Spleen (tissue), 11 donors: ENCODE data around the gene SLC39A11. TPM values are rescaled to one million over a fixed set of nuclear protein-coding genes. Genes with fewer than 3 reads are reported as not detected.

Experiments used
- DNase-seq: peaks from one replicate; pipeline ENCODE4 v3.0.0-alpha.2; 2020
- H3K27ac ChIP-seq, 8 donors: fragments of 200-600 bp; sonication (generic) in 7 of 8; 1 replicate in 4 of 8; 2 replicates in 4 of 8; pipeline versions ENCODE4 v1.5.0 to v1.8.0; 2016 to 2021; ENCODE audit warnings: inconsistent platforms in 4 of 8, mild to moderate bottlenecking in 4 of 8, moderate library complexity in 1 of 8
- H3K27me3 ChIP-seq, 7 donors: fragments of 200-600 bp; sonication (generic) in 6 of 7; replicated peaks in 1 of 7; 1 replicate in 4 of 7; 2 replicates in 3 of 7; pipeline versions ENCODE4 v1.5.0 to v1.8.0; 2016 to 2021; ENCODE audit warnings: inconsistent platforms in 3 of 7, mild to moderate bottlenecking in 1 of 7
- H3K36me3 ChIP-seq, 6 donors: fragments of 200-600 bp; sonication (generic) in 5 of 6; 1 replicate in 4 of 6; 2 replicates in 2 of 6; pipeline versions ENCODE4 v1.5.0 to v1.8.0; 2016 to 2021; ENCODE audit warnings: inconsistent platforms in 2 of 6
- H3K4me1 ChIP-seq, 6 donors: fragments of 200-600 bp; sonication (generic) in 5 of 6; 1 replicate in 3 of 6; 2 replicates in 3 of 6; pipeline versions ENCODE4 v1.5.0 to v1.8.0; 2016 to 2021; ENCODE audit warnings: inconsistent platforms in 3 of 6
- H3K4me3 ChIP-seq, 8 donors: fragments of 200-600 bp; sonication (generic) in 7 of 8; 1 replicate in 4 of 8; 2 replicates in 4 of 8; pipeline versions ENCODE4 v1.5.0 to v1.8.0; 2016 to 2021; ENCODE audit warnings: inconsistent platforms in 4 of 8, mild to moderate bottlenecking in 4 of 8, moderate library complexity in 2 of 8
- H3K9me3 ChIP-seq, 8 donors: fragments of 200-600 bp; sonication (generic) in 7 of 8; 1 replicate in 4 of 8; 2 replicates in 4 of 8; pipeline versions ENCODE4 v1.5.0 to v1.8.0; 2016 to 2021; ENCODE audit warnings: inconsistent platforms in 4 of 8
- CTCF ChIP-seq, 11 experiments: fragments of 200-600 bp in 7 of 11; fragments of 450-650 bp in 4 of 11; sonication (generic) in 4 of 11; IDR thresholded peaks in 8 of 11; conservative IDR thresholded peaks in 3 of 11; 1 replicate in 7 of 11; 2 replicates in 4 of 11; pipeline versions ENCODE4 v1.4.0 to v1.8.0; 2016 to 2021; ENCODE audit warnings: antibody characterized with exemption in 11 of 11, inconsistent platforms in 4 of 11, mild to moderate bottlenecking in 1 of 11
- POLR2A ChIP-seq, 3 donors: fragments of 450-650 bp; IDR thresholded peaks; one replicate each; pipeline ENCODE4 v1.5.1; 2017; ENCODE audit warnings: antibody characterized with exemption in 3 of 3, mild to moderate bottlenecking in 1 of 3
- POLR2AphosphoS5 ChIP-seq, 3 donors: sonication (generic); formaldehyde crosslinking; IDR thresholded peaks; one replicate each; pipeline ENCODE4 v1.5.1; 2017; ENCODE audit warnings: antibody characterized with exemption in 3 of 3
- WGBS, 5 donors: extraction: QIAGEN DNeasy Blood & Tissue Kit in 3 of 5; methylation state at CpG; one replicate each; pipeline versions ENCODE4 v1.1.5 to v1.1.7; 2013 to 2018; 5-methylcytosine and 5-hydroxymethylcytosine counted together
- intact Hi-C: fragments of 100-400 bp; cut with DNase I; formaldehyde crosslinking; loops from one replicate; pipeline ENCODE4 v1.15.0; 2023; ENCODE audit warnings: low total_unique reads
- polyA plus RNA-seq, 3 donors: library from polyadenylated mRNA; stranded (reverse); fragments of 200-250 nt; gene quantifications; one replicate each; pipeline ENCODE4 v1.2.1, GENCODE V29; 2013
- total RNA-seq, 7 donors: library from RNA; depleted of rRNA in 3 of 7; stranded (reverse); fragments of >200 nt in 3 of 7; fragmentation: NEBNext Ultra II Directional in 4 of 7; extraction: Animal tissue kit (Norgen Biotek cat#: 25700) in 4 of 7; gene quantifications; one replicate each; pipeline versions ENCODE4 v1.1.0 to v1.2.1, GENCODE V29; 2016 to 2021
- donor health status: healthy with polysubstance abuse.
- donor health status: DM: no; HTN: no; CAD: no; lungs with moderate emphysema.
- donor health status: DM: no; HTN: no; CAD: no.
- donor health status: Bipolar disorder and iron deficiency.
- donor health status: healthy.
- donor health status: DM: no; HTN: no; CAD: no.
- donor health status: DM: yes; HTN: yes; CAD: no.

SLC39A11 gene
- total and polyA plus RNA-seq, 10 donors: 4.1 to 45.2 (median 27.8) TPM

- peaks cover 0 to 48% (median 36%) of the 10 kb centered on the region in 8 donors for H3K9me3 ChIP-seq
- WGBS, 5 donors: 83 to 90% (median 86%) methylated on average over 8 of the region's 8 CpGs
- peaks cover 0 to 70% (median 0%) of the 10 kb centered on the region in 6 donors for H3K36me3 ChIP-seq
- H3K27me3 ChIP-seq: no peaks in the 10 kb centered on the region
- no peaks in the 10 kb centered on the region for H3K4me1 ChIP-seq
- intact Hi-C loops: no loop called here
- no peak overlapping the region for H3K4me3 ChIP-seq
- DNase-seq: no peak
- H3K27ac ChIP-seq: no peak overlapping the region
- TF ChIP-seq CTCF (IDR thresholded peaks at IDR 0.05 in 8 of 11, conservative IDR thresholded peaks at IDR 0.05 in 3 of 11) (no peak), POLR2A (IDR thresholded peaks at IDR 0.05) (no peak), POLR2AphosphoS5 (IDR thresholded peaks at IDR 0.05) (no peak)
Measured at GRCh38 chr17:72802726-72803125, 289.8 kb downstream of the SLC39A11 start.

- intact Hi-C loops: no loop called here
Measured at GRCh38 chr17:72797142-72797541, 295.3 kb downstream of the SLC39A11 start.

GRCh38 chr17:72795941-72796340, 296.5 kb downstream of the SLC39A11 start:
- WGBS, 5 donors: 89 to 96% (median 91%) methylated on average over 5 of the region's 5 CpGs
- intact Hi-C loops: no loop called here
- TF ChIP-seq POLR2A (IDR thresholded peaks at IDR 0.05) (no peak), POLR2AphosphoS5 (IDR thresholded peaks at IDR 0.05) (no peak), CTCF (IDR thresholded peaks at IDR 0.05 in 8 of 11, conservative IDR thresholded peaks at IDR 0.05 in 3 of 11) (no peak)

More at GRCh38 chr17:72797142-72797541, 295.3 kb downstream of the SLC39A11 start:
- peaks cover 0 to 91% (median 6%) of the 10 kb centered on the region in 6 donors for H3K36me3 ChIP-seq
- no peak overlapping the region for H3K4me3 ChIP-seq
- 68 to 100% (median 92%) methylated on average over 2 of the region's 2 CpGs for WGBS, 5 donors
- H3K4me1 ChIP-seq: no peaks in the 10 kb centered on the region
- DNase-seq: no peak
- no peak overlapping the region for H3K27ac ChIP-seq
- H3K9me3 ChIP-seq: peaks cover 5 to 99% (median 74%) of the 10 kb centered on the region in 8 donors
- H3K27me3 ChIP-seq: no peaks in the 10 kb centered on the region
- no peak for TF ChIP-seq CTCF (IDR thresholded peaks at IDR 0.05 in 8 of 11, conservative IDR thresholded peaks at IDR 0.05 in 3 of 11)
- no peak for TF ChIP-seq POLR2A (IDR thresholded peaks at IDR 0.05)
- TF ChIP-seq POLR2AphosphoS5 (IDR thresholded peaks at IDR 0.05): no peak

GRCh38 chr17:72794152-72794551, 298.3 kb downstream of the SLC39A11 start:
- H3K36me3 ChIP-seq: peaks cover 0 to 93% (median 7%) of the 10 kb centered on the region in 6 donors
- H3K27me3 ChIP-seq: no peaks in the 10 kb centered on the region
- WGBS, 5 donors: 90 to 98% (median 90%) methylated on average over 5 of the region's 5 CpGs
- no peak overlapping the region for H3K4me3 ChIP-seq
- DNase-seq: no peak
- no peak overlapping the region for H3K27ac ChIP-seq
- no peak for TF ChIP-seq POLR2AphosphoS5 (IDR thresholded peaks at IDR 0.05)
- TF ChIP-seq CTCF (IDR thresholded peaks at IDR 0.05 in 8 of 11, conservative IDR thresholded peaks at IDR 0.05 in 3 of 11): no peak
- no peak for TF ChIP-seq POLR2A (IDR thresholded peaks at IDR 0.05)
- intact Hi-C loops: no loop called here
- H3K4me1 ChIP-seq: no peaks in the 10 kb centered on the region
- peaks cover 5 to 81% (median 57%) of the 10 kb centered on the region in 8 donors for H3K9me3 ChIP-seq

More at GRCh38 chr17:72795941-72796340, 296.5 kb downstream of the SLC39A11 start:
- peaks cover 5 to 99% (median 75%) of the 10 kb centered on the region in 8 donors for H3K9me3 ChIP-seq
- no peaks in the 10 kb centered on the region for H3K4me1 ChIP-seq
- no peak for DNase-seq
- H3K27me3 ChIP-seq: no peaks in the 10 kb centered on the region
- H3K4me3 ChIP-seq: no peak overlapping the region
- H3K36me3 ChIP-seq: peaks cover 0 to 93% (median 7%) of the 10 kb centered on the region in 6 donors
- H3K27ac ChIP-seq: no peak overlapping the region
